SIG-M5 treated with dmso at 0.1 percent for 504 hours (cell line): ENCODE measurements around the gene TSPAN9.

ENCODE experiments used
- DNase-seq: peaks from one replicate; lab custom pipeline; 2025; ENCODE audit not compliant: unreplicated experiment; lab: John Stamatoyannopoulos, UW

TSPAN9 gene

GRCh38 chr12:3138941-3139511 lies 61.8 kb downstream of the TSPAN9 start:
- no peak for DNase-seq

DNA sequence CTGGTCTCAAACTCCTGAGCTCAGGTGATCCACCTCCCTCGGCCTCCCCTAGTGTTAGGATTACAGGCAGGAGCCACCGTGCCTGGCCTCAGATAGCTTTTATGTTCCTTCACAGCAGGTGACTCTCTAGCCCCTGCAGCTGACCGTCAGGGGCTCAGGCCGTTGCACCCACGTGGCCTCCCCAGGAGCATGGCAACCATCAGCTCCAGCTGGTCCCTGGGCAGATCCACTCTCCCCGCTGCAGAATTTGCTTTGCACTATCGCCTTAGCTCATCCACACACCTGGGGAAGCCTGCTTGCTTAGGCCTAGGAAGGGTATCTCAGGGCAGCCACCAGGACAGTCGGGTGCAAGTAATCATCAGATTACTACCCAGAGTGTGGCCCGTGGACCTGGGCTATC lies 62.6 kb downstream of the TSPAN9 start:
- no peak for DNase-seq

DNA sequence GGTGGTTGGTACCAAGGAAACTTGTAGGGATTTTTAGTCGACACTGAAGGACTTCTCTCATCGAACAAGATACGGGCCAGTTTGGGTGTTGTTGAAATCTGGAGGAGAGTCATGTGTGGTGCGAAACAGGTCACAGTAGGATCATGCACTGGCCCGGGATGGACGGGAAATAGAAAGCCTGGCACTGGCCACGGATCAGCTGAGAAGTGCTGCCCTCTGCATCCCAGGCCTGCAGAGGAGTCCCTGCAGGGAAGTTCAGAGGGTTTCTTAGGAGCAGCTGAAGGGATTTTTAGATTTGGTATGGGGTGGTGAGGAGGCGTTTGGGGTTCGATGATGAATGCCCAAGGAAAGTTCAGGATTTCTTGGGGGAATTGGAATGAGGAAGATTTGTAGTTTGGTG lies 63.1 kb downstream of the TSPAN9 start:
- DNase-seq = no peak

DNA sequence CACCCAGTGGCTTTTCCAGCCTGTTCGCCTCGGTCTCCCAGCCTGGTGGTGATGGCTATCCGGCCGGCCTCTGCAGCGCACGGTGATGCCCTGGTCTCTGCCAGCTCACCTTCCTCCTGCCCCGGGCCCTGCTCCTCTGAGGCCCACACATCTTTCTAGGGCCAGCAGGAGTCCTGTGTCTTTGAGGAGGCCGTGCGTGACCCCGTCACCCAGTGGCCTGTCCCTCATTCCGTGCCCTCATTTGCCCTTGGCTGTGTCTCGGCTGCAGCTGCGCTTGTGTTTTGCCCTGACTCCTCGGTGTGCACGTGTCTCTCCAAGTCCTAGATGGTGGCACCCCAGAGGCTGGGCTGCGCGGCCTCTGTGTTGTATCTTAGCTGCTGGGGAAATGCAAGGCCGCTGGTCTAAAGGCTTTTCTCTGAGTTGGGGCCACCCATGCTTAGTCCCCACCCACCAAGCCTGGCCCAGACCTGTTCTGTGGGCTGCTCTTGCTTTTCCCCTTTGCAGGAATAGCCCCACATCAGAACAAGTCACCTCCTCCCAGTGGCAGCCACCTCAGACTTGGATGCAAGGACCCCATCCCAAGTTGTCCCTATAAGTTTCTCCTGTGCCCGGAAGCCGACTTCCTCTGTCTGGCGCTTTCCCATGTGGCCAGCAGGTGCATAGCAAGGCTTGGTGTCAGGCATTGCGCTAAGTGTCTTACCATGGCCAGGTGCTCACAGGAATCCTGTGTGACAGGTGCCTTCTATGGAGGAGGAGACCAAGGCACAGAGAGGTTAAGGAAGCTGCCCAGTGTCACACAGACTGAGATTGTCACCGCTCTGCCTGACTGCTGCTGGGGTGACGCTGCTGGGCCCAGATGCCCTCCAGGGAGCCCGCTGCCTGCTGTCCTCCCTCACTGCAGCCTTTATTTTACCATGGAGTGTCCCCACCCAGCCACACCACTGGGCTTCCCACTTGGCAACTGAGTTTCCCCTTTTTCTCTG lies 64.5 kb downstream of the TSPAN9 start:
- no peak for DNase-seq

GRCh38 chr12:3142386-3142785 lies 65.2 kb downstream of the TSPAN9 start:
- DNase-seq = no peak

- DNase-seq = no peak
These were observed 67.3 kb downstream of the TSPAN9 start for GRCh38 chr12:3144495-3144894.

GRCh38 chr12:3145033-3145432 lies 67.9 kb downstream of the TSPAN9 start:
- DNase-seq = no peak

DNA sequence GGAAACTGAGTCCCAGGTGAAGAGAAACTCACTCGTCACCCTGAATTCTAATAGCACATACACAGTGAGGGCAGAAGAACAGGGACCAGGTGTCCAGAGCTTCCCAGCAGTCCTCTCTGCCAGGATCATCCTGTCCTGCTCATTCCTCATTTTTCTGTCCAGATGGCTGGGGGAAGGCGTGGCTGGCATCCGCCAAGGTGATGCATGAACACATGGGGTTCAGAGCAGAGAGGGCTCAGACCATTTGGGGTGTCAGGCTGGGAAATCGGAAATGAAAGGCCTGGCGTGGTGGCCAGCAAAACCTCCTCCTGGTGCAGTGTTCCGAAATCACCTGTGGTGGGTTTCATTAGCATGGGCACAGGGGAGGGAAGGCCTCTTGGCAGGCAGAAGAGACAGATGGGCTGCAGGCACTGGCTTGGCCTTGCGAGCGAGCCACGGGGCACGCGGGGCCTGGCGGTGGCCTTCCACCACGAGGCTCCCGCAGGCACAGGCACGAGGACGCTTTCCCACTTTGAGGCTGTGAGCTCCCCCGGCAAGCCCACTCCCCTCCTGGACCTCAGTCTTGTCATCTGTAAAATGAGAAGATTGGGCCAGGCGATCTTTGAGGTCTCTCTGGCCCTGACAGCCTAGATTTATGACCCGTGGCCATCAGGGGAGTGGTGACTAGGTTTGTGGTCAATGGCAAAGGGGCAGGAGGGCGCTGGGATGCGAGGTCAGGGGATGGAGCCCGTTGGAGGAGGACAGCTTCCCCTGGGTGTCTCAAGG lies 68.5 kb downstream of the TSPAN9 start:
- no peak for DNase-seq

GRCh38 chr12:3147260-3147659 lies 70.1 kb downstream of the TSPAN9 start:
- no peak for DNase-seq

- no peak for DNase-seq
These were observed 71.3 kb downstream of the TSPAN9 start for GRCh38 chr12:3148366-3149000.

GRCh38 chr12:3149515-3150307 lies 72.5 kb downstream of the TSPAN9 start:
- no peak for DNase-seq

DNA sequence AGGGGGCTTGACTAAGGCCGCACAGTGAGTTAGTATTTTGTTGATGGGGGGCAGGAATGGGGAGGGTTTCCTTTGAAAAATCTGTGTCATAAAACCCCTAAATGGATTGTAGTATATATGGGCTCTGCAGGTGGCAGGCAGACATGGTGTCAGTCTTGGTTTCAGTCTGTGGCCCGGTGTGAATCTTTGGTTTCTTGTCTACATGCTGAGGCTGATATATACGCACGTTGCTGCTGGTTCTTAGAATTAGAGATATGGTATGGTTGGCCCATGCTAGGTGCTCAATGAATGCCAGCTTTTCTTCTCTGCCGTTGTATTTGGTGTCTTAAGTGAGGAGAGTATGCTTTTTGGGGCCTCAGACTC lies 73.1 kb downstream of the TSPAN9 start:
- no peak for DNase-seq

DNA sequence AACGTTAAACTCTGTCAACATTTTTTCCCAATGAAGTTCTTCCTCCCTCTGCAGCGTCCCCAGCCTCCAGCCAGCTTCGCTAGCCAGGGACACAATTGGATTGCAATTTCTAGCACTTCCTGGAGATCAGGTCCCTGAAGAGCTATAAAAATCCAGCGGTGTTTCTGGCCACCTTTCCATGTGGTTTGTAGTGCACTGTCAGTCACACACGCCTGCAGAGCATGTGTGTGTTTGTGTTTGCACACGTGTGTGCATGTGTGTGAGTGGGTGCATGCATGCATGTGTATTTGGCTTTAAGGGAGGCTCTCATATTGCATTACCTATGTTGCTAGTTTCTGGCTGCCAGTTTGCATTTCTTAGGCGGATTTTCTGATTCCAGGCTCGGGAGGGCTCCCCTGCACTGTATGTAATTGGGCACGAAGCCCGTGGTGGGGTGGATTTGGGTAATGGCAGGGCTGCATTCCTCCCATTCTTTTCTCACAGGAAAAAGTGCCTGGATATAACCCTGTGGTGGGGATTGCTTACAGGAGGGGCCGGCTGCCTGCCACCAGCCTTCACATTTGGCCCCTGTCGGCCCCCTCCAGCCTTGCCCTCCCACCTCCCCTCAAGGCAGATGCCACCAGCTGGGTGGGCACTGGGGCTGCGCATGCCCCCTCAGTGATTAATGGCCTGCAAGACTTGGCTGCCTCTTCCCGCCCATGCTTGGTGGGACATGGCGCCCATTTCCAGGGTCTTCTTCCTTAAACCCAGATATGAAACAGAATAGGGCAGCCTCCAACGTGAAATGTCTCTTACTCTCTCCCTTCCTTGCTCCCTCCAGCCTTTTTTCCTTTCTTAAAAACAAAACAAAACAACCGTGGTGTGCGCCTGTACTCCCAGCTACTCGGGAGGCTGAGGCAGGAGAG lies 74.0 kb downstream of the TSPAN9 start:
- no peak for DNase-seq

DNA sequence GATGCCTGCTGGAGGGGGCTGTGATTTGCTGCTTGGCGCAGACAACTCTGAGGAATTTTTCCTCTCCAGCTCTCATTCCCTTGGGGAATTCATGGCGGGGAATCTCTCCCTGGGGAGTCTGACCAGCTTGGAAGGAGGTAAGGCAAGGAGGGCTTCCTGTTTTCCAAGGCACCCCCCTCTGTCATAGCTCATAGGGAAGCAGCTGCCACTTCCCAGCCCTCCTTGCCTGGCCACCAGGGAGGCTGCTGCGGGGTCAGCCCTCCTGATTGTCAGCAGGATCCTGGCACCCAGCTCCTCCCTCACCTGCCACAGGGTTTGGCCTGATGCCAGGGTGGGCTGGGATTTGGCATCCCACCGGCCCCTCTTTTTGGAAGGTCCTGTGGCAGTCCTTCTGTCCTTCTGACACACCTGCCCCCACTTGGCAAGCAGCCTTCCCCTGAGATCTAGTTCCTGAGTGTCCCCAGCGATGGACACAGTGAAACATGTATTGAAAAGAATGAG lies 74.9 kb downstream of the TSPAN9 start:
- no peak for DNase-seq

- no peak for DNase-seq
These were observed 75.7 kb downstream of the TSPAN9 start for GRCh38 chr12:3152892-3153291.

GRCh38 chr12:3154006-3154405 lies 76.8 kb downstream of the TSPAN9 start:
- no peak for DNase-seq

- no peak for DNase-seq
These were observed 78.7 kb downstream of the TSPAN9 start for GRCh38 chr12:3155702-3156370.

DNA sequence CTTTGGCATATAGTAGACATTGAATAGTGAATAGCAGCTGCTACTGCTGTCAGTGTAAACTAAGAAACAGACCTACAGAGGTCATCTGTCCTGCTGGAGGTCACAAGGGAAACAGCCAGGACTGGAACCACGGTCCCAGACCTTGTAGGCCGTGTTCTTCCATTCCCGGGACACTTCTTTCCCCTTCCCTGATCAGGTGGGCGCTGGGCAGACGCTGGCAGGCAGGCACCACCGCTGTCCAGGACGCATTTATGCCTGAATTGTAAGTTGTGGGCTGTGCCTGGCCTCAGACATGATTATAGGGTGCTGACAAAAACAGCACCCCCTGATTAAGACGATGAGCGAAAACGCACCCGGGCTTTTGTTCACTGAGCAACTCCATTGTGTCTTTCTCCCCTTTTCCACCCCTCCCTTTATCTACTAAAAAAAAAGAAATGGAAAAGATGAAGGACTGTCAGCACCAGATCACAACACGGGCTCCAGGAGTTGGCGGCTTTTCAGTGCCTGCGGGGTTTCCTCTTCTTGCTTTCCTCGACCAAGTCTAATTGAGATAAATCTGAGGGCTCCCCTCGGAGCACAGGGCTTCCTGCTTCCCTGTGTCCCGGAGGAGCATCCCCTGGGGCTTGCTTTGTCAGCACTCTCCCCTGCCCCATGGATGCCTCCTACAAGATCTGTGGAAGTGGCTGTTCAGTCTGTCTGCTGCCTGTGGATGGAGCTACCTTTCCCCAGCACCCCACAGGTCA lies 80.6 kb downstream of the TSPAN9 start:
- DNase-seq = no peak
